NCI-H2029 (cell line): ENCODE data around the gene NISCH.

ENCODE experiments used
- DNase-seq: peaks from one replicate; lab custom pipeline; 2025; lab: John Stamatoyannopoulos, UW

The NISCH gene

GRCh38 chr3:52490939-52491526 is 35.6 kb downstream of the NISCH start:
- no peak for DNase-seq

GRCh38 chr3:52492059-52492458 is 36.7 kb downstream of the NISCH start:
- DNase-seq = no peak

GRCh38 chr3:52493232-52494017 is 38.0 kb downstream of the NISCH start:
- no peak for DNase-seq

- DNase-seq = no peak
Observed at GRCh38 chr3:52494445-52494844, 39.0 kb downstream of the NISCH start.

GRCh38 chr3:52494886-52495495 is 39.6 kb downstream of the NISCH start, which contains the start of gene STAB1:
TSS of gene STAB1 (plus strand) at chr3:52495338. CDS start at chr3:52495414, 76 bp downstream.
- DNase-seq = no peak

GRCh38 chr3:52495777-52496602 is 40.6 kb downstream of the NISCH start:
- DNase-seq = no peak

- no peak for DNase-seq
Observed at GRCh38 chr3:52498137-52499054, 43.0 kb downstream of the NISCH start.

GRCh38 chr3:52501046-52501445 is 45.6 kb downstream of the NISCH start:
- no peak for DNase-seq

GRCh38 chr3:52502001-52502400 is 46.6 kb downstream of the NISCH start:
- DNase-seq = no peak

- no peak for DNase-seq
Observed at GRCh38 chr3:52502808-52503350, 47.5 kb downstream of the NISCH start.

- DNase-seq = no peak
Observed at GRCh38 chr3:52503788-52504424, 48.5 kb downstream of the NISCH start.

- DNase-seq = no peak
Observed at GRCh38 chr3:52504977-52505376, 49.6 kb downstream of the NISCH start.

GRCh38 chr3:52506266-52506966 is 51.0 kb downstream of the NISCH start:
- no peak for DNase-seq

- DNase-seq = no peak
Observed at GRCh38 chr3:52507359-52507758, 52.0 kb downstream of the NISCH start.

- DNase-seq = no peak
Observed at GRCh38 chr3:52509753-52510328, 54.4 kb downstream of the NISCH start.

GRCh38 chr3:52511509-52511908 is 56.1 kb downstream of the NISCH start:
- DNase-seq = no peak

- no peak for DNase-seq
Observed at GRCh38 chr3:52512105-52512504, 56.7 kb downstream of the NISCH start.

- no peak for DNase-seq
Observed at GRCh38 chr3:52512727-52513126, 57.3 kb downstream of the NISCH start.

- DNase-seq = no peak
Observed at GRCh38 chr3:52513281-52513680, 57.9 kb downstream of the NISCH start.
